CD1c-positive myeloid dendritic cell (primary cell): ENCODE results near the gene CASP10.
A peak's percentile ranks its signal among the peaks of the same experiment; 100 is the strongest.

Source experiments
- DNase-seq: peaks from one replicate; pipeline ENCODE4 v3.0.0-alpha.2; 2016; ENCODE audit errors: extremely low spot score

CASP10 gene

DNA sequence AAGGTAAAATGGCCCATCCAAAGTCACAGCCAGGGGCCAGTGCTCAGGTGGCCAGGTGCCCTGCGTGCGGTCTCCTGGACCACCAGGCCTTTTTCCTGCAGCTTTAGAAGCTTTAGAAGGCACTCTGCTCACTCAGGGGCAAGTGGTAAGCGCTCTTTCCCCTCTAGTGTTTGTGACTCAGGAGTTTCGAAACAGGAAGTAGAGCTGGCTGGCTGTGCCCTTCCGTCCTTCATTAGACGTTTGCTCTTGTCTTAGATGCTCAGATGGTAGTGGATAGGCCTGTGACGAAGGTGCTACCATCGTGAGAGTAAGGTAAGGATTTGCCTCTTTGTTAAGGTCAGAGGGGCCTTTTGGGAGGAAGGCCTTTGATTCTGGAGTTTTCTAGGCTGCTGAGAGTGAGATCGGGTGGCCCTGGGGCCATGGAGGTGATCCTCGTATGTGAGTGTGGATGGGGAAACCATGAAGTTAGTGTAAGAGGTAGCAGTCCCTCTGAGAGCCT is 77.4 kb downstream of the CASP10 start, which contains the start of gene CASP8:
Gene CASP8 (plus strand): TSS at position 235 of the 499 bp plus-strand sequence. CDS start 5,951 bp downstream, outside the sequence.
- DNase-seq, result peak; percentile 84

DNA sequence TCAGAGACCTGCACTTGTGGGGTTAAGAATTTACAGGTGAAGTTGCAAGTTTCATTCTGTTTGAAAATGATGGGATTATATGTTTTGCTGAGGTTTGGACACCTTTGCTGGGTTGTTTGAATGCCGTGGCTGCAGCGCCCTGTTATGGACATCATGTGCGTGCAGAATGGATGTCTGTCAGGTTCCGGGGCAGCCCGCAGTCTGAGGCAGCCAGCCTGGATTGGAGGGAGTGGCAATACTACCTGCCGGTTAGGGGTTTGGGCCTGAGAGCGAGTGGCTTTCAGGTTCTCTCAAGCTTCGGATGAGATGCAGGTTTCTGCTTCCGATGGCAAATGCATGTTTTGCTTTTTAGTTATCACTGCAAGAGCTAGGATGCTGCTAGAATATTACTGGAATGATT is 78.5 kb downstream of the CASP10 start:
- no peak for DNase-seq

DNA sequence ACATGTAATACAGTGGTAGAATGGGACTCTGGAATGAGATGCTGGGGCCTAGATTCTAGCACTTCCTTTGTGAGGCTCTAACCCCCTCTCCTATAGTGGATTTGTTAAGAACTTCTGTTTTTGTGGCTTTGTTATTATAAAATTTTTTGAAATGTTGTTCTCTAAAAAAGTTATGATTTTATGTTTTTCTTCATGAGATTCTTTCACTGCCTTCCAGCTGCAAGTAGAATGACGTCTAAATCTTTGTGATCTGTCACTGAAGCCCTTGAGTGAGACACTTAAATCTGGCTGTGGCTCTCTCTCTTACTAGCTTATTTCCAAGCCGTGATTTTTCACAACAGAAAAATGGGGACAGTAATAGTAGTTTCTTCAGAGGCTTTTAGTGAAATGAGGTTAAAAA is 79.0 kb downstream of the CASP10 start:
- peak; percentile 38 for DNase-seq

DNA sequence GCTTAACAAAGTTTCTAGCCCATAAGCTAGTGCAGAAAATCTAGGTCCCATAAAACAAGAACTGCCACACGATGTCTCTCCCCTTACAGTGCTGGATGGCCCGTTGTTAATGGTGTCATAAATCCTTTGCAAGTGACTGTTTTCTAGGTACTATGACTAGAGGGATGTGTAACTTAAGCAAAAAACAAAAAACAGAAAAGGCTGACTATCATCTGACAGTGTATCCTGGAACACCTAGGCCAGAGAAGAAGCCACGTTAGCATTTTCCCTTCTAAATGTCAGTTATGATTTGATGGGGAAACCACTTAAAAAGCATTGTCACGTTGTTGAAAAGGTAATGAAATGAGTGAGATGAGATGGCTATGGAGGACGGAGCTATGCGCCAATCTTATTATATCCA is 79.8 kb downstream of the CASP10 start:
- DNase-seq, result no peak

DNA sequence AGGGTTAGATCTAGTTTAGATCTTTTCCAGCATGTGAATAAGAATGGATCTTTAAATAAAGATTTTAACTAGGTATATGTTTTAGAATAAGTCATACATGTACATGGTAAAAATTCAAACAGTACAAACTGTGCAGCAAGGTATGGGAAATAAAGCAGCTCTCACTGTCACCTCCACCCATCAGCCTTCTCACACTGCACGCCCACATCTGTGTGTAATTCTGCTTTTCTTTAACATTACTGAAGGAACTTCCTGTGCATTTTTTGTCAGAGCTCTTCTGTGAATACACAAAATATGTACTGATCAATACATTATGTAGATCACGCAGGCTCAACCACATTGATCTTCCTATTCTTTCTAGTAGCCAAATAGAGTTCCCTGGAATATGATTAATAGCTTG is 80.8 kb downstream of the CASP10 start:
- DNase-seq, result peak; percentile 67

DNA sequence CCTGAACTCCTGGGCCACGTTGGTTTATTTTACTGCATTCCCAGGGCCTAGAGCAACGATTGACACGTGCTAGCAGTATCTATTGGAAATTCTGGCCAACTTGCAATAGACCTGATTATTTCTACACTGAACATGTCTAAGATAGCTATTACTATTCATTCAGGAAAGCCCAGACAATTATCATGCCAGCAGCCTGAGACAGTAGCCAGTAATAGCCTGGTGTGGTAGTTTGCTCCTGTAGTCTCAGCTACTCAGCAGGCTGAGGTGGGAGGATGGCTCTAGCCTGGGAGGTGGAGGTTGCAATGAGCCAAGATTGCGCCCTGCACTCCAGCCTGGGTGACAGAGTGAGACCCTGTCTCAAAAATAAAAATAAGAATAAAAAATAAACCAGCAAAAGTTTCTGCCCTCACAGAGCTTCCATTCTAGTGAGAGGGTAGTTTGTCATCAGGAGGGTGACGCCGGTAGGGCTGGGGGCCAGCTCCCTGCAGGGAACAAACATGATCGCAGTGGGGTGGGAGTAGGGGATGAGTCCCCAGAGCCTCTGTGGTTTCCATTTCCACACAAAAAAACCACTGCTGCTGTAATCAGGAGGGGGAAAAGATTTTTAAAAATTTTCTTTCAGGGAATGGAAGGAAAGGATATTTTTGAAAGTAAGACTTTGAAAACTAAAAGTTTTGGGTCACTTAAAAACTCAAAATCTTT is 81.7 kb downstream of the CASP10 start:
- no peak for DNase-seq

DNA sequence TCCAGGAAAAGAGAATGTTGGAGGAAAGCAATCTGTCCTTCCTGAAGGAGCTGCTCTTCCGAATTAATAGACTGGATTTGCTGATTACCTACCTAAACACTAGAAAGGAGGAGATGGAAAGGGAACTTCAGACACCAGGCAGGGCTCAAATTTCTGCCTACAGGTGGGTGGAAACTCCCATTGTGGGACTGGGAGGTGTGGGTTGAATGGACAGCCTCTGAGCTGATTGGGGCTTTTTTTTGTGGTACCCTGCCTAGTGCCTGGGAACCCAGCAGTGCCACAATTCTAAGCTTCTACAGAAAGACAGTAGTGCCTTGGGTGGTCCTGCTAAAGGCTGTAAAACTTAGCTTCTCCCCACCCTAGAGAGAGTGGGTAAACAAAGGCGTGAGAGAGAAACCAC is 83.7 kb downstream of the CASP10 start:
- no peak for DNase-seq

DNA sequence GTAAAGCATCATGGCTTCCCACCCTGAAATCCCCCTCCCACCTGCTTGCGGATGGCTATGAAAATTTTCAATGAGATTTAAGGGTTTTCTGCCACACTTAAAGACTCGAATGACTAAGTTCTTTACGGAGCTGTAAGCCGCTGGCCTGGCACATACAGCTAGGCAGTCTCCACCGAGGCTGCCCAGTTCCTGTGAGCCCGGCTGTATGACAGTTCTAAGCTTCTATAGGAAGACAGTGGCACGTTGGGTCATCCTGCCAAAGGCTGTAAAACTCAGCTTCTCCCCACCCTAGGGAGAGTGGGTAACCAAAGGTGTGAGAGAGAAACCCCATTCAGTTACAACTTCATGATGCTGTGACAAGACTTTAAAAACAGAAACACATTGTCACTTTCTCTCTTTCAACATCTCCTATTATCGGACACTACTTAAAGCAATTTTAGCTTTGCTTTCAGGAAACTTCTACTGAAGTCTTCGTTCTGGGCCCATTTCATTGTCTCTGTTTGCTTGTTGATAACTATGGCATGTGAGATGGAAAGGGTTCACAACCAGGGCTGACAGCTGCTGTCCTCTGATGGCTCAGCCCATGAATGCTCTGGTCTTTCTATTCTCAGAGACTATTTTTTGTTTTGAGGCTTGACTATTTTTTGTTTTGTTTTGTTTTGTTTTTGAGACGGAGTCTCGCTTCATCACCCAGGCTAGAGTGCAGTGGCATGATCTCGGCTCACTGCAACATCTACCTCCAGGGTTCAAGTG is 84.5 kb downstream of the CASP10 start:
- DNase-seq, result no peak

DNA sequence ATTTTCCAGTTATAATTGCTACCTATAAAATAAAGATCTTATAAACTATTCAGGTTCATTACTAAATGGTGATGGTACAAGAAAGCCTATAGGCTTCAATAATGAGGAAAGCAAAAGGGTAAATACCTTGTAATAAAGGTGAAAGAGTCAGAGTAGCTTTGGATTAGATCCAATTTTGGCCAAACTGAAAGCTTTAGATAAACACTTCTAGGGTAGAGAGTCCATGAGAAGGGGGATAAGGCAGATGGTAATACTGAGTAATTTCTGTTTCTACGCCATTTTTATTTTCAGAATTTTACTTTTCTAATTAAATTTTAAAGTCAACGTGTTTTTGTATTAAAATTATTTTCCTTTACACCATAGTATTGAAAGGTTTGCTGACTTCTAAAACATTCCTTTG is 86.8 kb downstream of the CASP10 start:
- DNase-seq, result no peak

DNA sequence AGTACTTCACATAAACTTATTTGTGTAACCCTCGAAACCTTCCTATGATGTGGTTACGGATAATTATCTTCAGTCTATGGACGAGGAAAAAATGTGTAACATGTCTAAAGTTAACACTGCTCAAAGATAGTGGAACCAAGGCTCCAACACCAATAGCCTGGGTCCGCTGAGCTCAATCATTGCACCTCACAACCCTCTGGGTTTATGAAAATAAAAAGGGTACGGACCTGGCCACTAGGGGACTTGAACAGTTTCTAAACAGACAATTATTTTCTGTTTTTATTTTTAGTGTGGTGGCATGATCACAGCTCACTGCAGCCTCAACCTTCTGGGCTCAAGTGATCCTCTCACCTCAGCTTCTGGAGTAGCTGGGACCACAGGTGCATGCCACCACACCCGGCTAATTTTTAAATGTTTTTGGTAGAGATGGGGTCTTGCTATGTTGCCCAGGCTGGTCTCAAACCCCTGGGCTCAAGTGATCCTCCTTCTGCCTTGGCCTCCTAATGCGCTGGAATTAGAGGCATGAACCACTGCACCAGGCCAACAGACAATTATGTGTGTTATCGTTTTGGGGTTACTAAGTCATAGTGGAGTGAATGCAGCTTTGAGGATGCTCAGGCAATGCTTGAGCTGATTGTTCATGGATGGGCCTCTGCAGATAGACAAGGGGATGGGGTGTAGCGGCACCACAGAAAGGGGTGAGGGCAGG is 87.5 kb downstream of the CASP10 start:
- DNase-seq, result no peak

DNA sequence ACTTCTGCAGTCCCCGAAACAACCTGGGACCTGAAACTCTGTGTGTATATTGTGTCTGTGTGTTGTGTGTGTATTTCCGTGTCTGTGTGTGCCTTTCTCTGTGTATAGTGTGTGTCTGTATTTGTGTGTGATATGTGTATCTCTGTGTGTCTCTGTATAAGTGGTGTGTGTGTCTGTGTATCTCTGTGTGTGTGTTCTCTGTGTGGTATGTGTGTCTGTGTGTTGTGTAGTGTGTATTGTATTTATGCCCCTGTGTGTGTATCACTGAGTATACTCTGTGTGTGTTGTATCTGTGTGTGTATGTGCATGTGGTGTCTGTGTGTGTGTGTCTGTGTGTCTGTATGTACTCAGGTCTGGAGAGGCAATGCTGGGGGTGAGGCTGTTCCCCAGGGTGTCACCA is 89.0 kb downstream of the CASP10 start:
- no peak for DNase-seq

DNA sequence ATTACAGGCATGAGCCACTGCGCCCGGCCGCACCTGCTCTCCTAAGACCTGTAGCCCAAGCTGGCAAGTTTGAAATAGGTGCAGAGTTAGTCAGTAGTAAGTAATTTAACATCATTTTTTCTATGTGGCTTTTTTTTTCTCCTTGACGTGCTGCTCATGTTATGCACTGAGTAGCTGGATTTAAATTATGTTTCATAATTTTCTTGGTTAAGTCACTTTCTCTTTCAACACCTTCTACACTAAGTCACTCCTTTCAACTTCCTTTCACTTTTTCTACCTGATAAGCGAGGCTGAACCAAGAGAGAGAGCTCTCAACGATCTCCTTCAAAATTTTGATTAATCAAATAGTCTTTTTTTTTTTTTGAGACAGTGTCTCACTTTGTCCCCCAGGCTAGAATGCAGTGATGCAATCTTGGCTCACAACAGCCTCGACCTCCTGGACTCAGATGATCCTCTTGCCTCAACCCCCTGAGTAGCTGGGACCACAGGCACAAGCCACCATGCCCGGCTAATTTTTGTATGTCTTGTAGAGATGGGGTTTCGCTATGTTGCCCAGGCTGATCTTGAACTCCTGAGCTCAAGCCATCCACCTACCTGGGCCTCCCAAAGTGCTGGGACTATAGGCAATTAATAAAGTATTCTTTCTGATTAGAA is 90.5 kb downstream of the CASP10 start:
- DNase-seq, result no peak

DNA sequence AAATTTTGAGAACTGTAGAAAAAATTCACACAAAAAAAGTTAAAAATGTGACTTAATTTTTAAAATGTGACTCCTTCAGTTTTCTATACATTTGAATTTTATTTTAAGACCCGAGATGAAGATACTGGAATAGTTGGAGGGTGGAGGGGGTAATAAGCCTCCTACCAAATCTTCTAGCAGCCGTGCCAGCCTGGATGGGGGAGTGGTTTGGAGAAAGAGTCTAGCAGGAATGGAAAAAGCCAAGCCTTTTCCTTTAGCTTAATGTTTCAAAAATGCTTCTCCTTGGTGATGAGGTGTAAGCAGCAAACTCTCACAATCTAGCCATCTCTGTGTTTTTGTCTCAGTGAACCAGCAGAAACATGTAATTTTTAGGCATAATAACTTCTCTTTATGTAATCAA is 92.1 kb downstream of the CASP10 start:
- no peak for DNase-seq

DNA sequence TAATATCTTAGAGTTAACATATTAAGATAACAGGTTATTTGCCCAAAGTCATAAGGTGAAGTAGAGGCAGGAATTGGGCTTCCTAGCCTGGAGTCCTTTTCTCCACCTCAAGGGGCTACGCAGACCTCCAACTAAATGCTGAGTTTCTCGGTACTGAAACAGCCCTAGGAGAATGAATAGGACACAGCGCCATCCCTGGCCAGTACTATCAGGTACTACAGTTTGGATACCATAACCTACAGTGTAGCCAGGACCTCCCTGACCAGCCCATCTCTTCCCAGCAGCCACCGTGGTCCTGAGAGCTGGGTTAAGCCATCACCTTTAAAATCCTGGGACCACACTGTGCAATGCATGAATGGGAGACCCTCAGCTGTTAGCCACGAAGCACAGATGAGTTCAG is 93.0 kb downstream of the CASP10 start:
- DNase-seq, result no peak

DNA sequence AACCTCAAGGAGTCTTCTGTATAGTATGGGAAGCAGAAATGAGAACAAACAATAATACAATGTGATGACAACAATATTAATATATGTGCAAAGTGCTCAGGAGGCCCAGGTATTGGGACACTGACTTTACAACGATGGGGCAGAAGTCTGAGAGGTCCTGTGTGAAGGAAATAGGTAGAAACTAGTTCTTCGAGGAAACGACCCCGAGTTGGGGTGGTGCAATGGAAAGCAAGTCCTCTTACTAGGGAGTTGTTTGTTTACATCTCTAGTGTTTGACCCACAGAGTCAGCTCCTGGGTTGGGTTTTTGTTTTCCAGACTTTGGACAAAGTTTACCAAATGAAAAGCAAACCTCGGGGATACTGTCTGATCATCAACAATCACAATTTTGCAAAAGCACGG is 93.6 kb downstream of the CASP10 start:
- DNase-seq, result no peak
